GM12878 (cell line): ENCODE data around the gene PRIM1. TPM values are rescaled to one million over a fixed set of nuclear protein-coding genes. Genes with fewer than 3 reads are reported as not detected.

Source experiments
- ATAC-seq: fragments of 200-7000 bp; cut with Tn5 transposase; 3 replicates; pipeline ENCODE4 v1.9.1; 2020; ENCODE audit warnings: mild to moderate bottlenecking, moderate library complexity
- BruUV-seq: library from RNA; stranded (reverse); fragments of 400-500 nt; replicated peaks from 2 replicates; lab custom pipeline; 2021; lab: Mats Ljungman, UMichigan
- CTCF ChIA-PET: fragments of 300-600 bp; sonication (Branson Sonifier 250); formaldehyde crosslinking; extraction: SDS; loops from one replicate; lab custom pipeline; 2021; ENCODE audit warnings: inconsistent platforms; lab: Yijun Ruan, JAX
- POLR2A ChIA-PET: fragments of 350-600 bp; formaldehyde crosslinking; extraction: SDS; loops from one replicate; lab custom pipeline; 2021; ENCODE audit warnings: inconsistent platforms; lab: Charles Lee
- RAD21 ChIA-PET: fragments of 300-600 bp; sonication (Branson Sonifier 250); formaldehyde crosslinking; loops from one replicate; lab custom pipeline; 2023; ENCODE audit warnings: antibody characterized with exemption; ENCODE audit not compliant: unreplicated experiment; lab: Charles Lee
- SMC1A ChIA-PET: fragments of 300-600 bp; sonication (Branson Sonifier 250); formaldehyde crosslinking; loops from one replicate; lab custom pipeline; 2023; ENCODE audit not compliant: unreplicated experiment, uncharacterized antibody; lab: Charles Lee
- DNase-seq: peaks from one replicate; pipeline ENCODE4 v3.0.0-alpha.2; 2011; ENCODE audit warnings: low read depth, low spot score
- FAIRE-seq: peaks from 3 replicates; lab custom pipeline; 2011; peaks lifted over from hg19 to GRCh38; lab: Jason Lieb, UNC
- H2AFZ ChIP-seq: 2 replicates; pipeline ENCODE4 v1.6.0; 2011; ENCODE audit warnings: low read depth, low read length, control low read depth; ENCODE audit not compliant: control insufficient read depth
- H3K27ac ChIP-seq: 2 replicates; pipeline ENCODE4 v1.5.1; 2011; ENCODE audit warnings: control low read depth; ENCODE audit not compliant: control insufficient read depth, insufficient read depth
- H3K27me3 ChIP-seq, 2 experiments: replicated peaks in 1 of 2; 2 replicates each; pipeline versions ENCODE4 v1.6.0 to v1.6.1; 2011; ENCODE audit warnings: low read length in 1 of 2; ENCODE audit not compliant: control insufficient read depth in 2 of 2, insufficient read depth in 2 of 2
- H3K36me3 ChIP-seq, 2 experiments: 2 replicates each; pipeline ENCODE4 v1.5.1; 2011; ENCODE audit warnings: low read length in 1 of 2; ENCODE audit not compliant: control insufficient read depth in 2 of 2, insufficient read depth in 2 of 2
- H3K4me1 ChIP-seq: 2 replicates; pipeline ENCODE4 v1.6.1; 2011; ENCODE audit warnings: mild to moderate bottlenecking, low read length, moderate library complexity, mixed read lengths; ENCODE audit not compliant: control insufficient read depth, insufficient read depth
- H3K4me2 ChIP-seq: 2 replicates; pipeline ENCODE4 v1.6.0; 2011; ENCODE audit warnings: control low read depth; ENCODE audit not compliant: control insufficient read depth, insufficient read depth
- H3K4me3 ChIP-seq: fragments of 200-600 bp; sonication (generic); 2 replicates; pipeline ENCODE4 v1.5.1; 2016
- H3K79me2 ChIP-seq: 2 replicates; pipeline ENCODE4 v1.6.0; 2011; ENCODE audit warnings: low read length; ENCODE audit not compliant: control insufficient read depth, insufficient read depth
- H3K9ac ChIP-seq: 2 replicates; pipeline ENCODE4 v1.8.0; 2011; ENCODE audit warnings: low read length, control low read depth, mixed read lengths; ENCODE audit not compliant: control insufficient read depth, insufficient read depth
- H3K9me3 ChIP-seq: replicated peaks from 3 replicates; pipeline ENCODE4 v1.5.1; 2011; ENCODE audit warnings: mild to moderate bottlenecking, low read length; ENCODE audit not compliant: control insufficient read depth, insufficient read depth
- H4K20me1 ChIP-seq: 2 replicates; pipeline ENCODE4 v1.6.0; 2011; ENCODE audit not compliant: control insufficient read depth, insufficient read depth
- EZH2 ChIP-seq: IDR thresholded peaks from 2 replicates; pipeline ENCODE4 v1.6.1; 2012; ENCODE audit warnings: low read depth, mild to moderate bottlenecking, control low read depth, inconsistent platforms, low read length, borderline replicate concordance; ENCODE audit not compliant: control insufficient read depth
- IRF3 ChIP-seq: fragments of 450-650 bp; IDR thresholded peaks from 2 replicates; pipeline ENCODE4 v1.6.1; 2014; ENCODE audit warnings: mild to moderate bottlenecking
- LARP7 ChIP-seq: fragments of 450-650 bp; IDR thresholded peaks from 2 replicates; pipeline ENCODE4 v1.6.1; 2017; ENCODE audit warnings: mild to moderate bottlenecking
- MTA3 ChIP-seq: IDR thresholded peaks from 2 replicates; pipeline ENCODE4 v1.6.1; 2012; ENCODE audit warnings: low read length, inconsistent platforms, borderline replicate concordance
- SKIL ChIP-seq: fragments of 450-650 bp; IDR thresholded peaks from 2 replicates; pipeline ENCODE4 v1.6.1; 2017; ENCODE audit warnings: mild to moderate bottlenecking, low read depth, inconsistent platforms; ENCODE audit not compliant: poor library complexity, severe bottlenecking
- WRNIP1 ChIP-seq: IDR thresholded peaks from 2 replicates; pipeline ENCODE4 v1.6.1; 2011; ENCODE audit warnings: low read depth, low read length, improper control_type of control experiment, borderline replicate concordance
- WGBS: methylation state at CpG from one replicate; pipeline ENCODE4 v1.1.6; 2016; ENCODE audit warnings: low lambda C conversion rate; ENCODE audit not compliant: insufficient replicate concordance, insufficient coverage; ENCODE audit errors: missing lambda C conversion rate; 5-methylcytosine and 5-hydroxymethylcytosine counted together
- in situ Hi-C: fragments of 300-500 bp; cut with MboI; formaldehyde crosslinking; loops from 9 replicates; pipeline ENCODE4 v1.14.3; 2018; ENCODE audit warnings: mixed read lengths
- intact Hi-C: fragments of 100-400 bp; cut with micrococcal nuclease; formaldehyde crosslinking; loops from one replicate; pipeline ENCODE4 v1.14.2; 2022; ENCODE audit not compliant: unreplicated experiment
- polyA plus RNA-seq, 11 experiments: library from polyadenylated mRNA; depleted of rRNA in 4 of 11; unstranded in 6 of 11; stranded (reverse) in 5 of 11; fragments of >200 nt; fragmentation: Nextera tagmentation in 4 of 11; fragmentation: Illumina TruSeq in 1 of 11; extraction: Ambion mirVana in 4 of 11; extraction: Trizol in 1 of 11; gene quantifications; 1 replicate in 1 of 11; 2 replicates in 10 of 11; pipeline versions ENCODE4 v1.2.1 to v1.2.3, GENCODE V29; 2011 to 2016; ENCODE audit warnings: inconsistent platforms in 2 of 11, missing spikeins in 2 of 11, low read depth in 1 of 11
- total RNA-seq, 4 experiments: library from RNA; depleted of rRNA in 3 of 4; stranded (reverse); fragments of >200 nt in 3 of 4; fragmentation: Illumina TruSeq in 1 of 4; extraction: Trizol in 1 of 4; gene quantifications; 2 replicates each; pipeline versions ENCODE4 v1.2.1 to v1.2.3, GENCODE V29; 2013 to 2021

The PRIM1 gene
- total and polyA plus RNA-seq, 10 of the 15 experiments (the other 5 are each of a cell fraction or from before 2014, with no cell fraction given): 27.1 to 70.6 (median 55.7) TPM

- BruUV-seq: TSS peak; percentile 76
- under 1% methylated on average over 9 of the region's 9 CpGs for WGBS
- in situ Hi-C loops: no loop called here
- CTCF ChIA-PET: interaction anchor here (1.1 to 1.8 kb wide), 2 partner anchors 88 to 133 kb away, joined by 3 to 14 read pairs; no protein-coding TSS in a partner anchor
- peaks cover 19% of the 10 kb centered on the region for H4K20me1 ChIP-seq
- POLR2A ChIA-PET: interaction anchor here (1.0 to 2.6 kb wide), 3 partner anchors 89 to 797 kb away, joined by 3 to 26 read pairs (median 4); partner anchors contain the start of genes PYM1 and SHMT2
- DNase-seq (no peak), FAIRE-seq (no peak), ATAC-seq (peak; percentile 1; the same call in 2 of the 3 replicates)
- peak overlapping the region; percentile 93 for H3K27ac ChIP-seq
- peaks cover 8 to 29% of the 10 kb centered on the region in 2 experiments for H3K36me3 ChIP-seq
- H3K9me3 ChIP-seq: no peaks in the 10 kb centered on the region
- peak overlapping the region; percentile 99 for H3K9ac ChIP-seq
- H3K27me3 ChIP-seq: no peaks in the 10 kb centered on the region
- RAD21 ChIA-PET: interaction anchor here (1.1 to 2.1 kb wide), 4 partner anchors 27 to 91 kb away, joined by 5 to 19 read pairs (median 8); partner anchors contain the start of gene PTGES3
- no peak overlapping the region; the same call in 1 of the 2 replicates for H2AFZ ChIP-seq
- H3K4me3 ChIP-seq: peak overlapping the region; percentile 97
- peak overlapping the region; percentile 91 for H3K4me2 ChIP-seq
- intact Hi-C loops: loop anchor here (2.0 kb wide), 1 partner anchor 88 kb away; no protein-coding TSS in a partner anchor
- H3K79me2 ChIP-seq: peaks cover 56% of the 10 kb centered on the region
- SMC1A ChIA-PET: interaction anchor here (1.0 to 1.8 kb wide), 4 partner anchors 23 to 89 kb away, joined by 3 to 11 read pairs (median 6); partner anchors contain the start of gene PTGES3
- H3K4me1 ChIP-seq: peaks cover 30% of the 10 kb centered on the region
- 0 out of 2 replicates have a peak, but pooled peaks have one; percentile 58 for TF ChIP-seq WRNIP1
- TF ChIP-seq EZH2: no peak
- TF ChIP-seq IRF3: no peak
- TF ChIP-seq SKIL: peak; percentile 4
- no peak for TF ChIP-seq LARP7
- no peak for TF ChIP-seq MTA3
Observed at GRCh38 chr12:56724701-56724971, 27.5 kb downstream of the PRIM1 start.
